Measurements from ENCODE around the gene MTHFD2. TPM values are rescaled to one million over a fixed set of nuclear protein-coding genes. Genes with fewer than 3 reads are reported as not detected.

Gene MTHFD2
- total RNA-seq, 3 donors from 2014 or later (not counting 1 experiment from before 2014, with no cell fraction given): 28.7 to 41.1 (median 40.5) TPM

- Mint-ChIP-seq H3K27ac (no peak overlapping the region), H3K36me3 (no peaks in the 10 kb centered on the region), H3K9me3 (no peaks in the 10 kb centered on the region), H3K4me1 (no peaks in the 10 kb centered on the region), H3K27me3 (ENCODE audit: low read depth in 2 of 2) (peaks cover 0 to 4% of the 10 kb centered on the region in 2 donors), H3K4me3 (no peak overlapping the region)
- H3K27me3 ChIP-seq (ENCODE audit: control insufficient read depth, insufficient read depth, low read length): no peaks in the 10 kb centered on the region
- H3K36me3 ChIP-seq (ENCODE audit: control insufficient read depth, insufficient read depth, low read length): no peaks in the 10 kb centered on the region
- intact Hi-C loops (cut with micrococcal nuclease): no loop called here
- H3K9me3 ChIP-seq (ENCODE audit: control insufficient read depth, insufficient read depth, low read length): no peaks in the 10 kb centered on the region
- no peak overlapping the region for H3K27ac ChIP-seq (ENCODE audit: low read length)
- H3K4me3 ChIP-seq (ENCODE audit: low read length): no peak overlapping the region
- ATAC-seq: no peak
- TF ChIP-seq, protein P1, sequence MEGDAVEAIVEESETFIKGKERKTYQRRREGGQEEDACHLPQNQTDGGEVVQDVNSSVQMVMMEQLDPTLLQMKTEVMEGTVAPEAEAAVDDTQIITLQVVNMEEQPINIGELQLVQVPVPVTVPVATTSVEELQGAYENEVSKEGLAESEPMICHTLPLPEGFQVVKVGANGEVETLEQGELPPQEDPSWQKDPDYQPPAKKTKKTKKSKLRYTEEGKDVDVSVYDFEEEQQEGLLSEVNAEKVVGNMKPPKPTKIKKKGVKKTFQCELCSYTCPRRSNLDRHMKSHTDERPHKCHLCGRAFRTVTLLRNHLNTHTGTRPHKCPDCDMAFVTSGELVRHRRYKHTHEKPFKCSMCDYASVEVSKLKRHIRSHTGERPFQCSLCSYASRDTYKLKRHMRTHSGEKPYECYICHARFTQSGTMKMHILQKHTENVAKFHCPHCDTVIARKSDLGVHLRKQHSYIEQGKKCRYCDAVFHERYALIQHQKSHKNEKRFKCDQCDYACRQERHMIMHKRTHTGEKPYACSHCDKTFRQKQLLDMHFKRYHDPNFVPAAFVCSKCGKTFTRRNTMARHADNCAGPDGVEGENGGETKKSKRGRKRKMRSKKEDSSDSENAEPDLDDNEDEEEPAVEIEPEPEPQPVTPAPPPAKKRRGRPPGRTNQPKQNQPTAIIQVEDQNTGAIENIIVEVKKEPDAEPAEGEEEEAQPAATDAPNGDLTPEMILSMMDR (IDR thresholded peaks at IDR 0.05): no peak
- peaks cover 18% of the 10 kb centered on the region for H3K4me1 ChIP-seq (ENCODE audit: control insufficient read depth, insufficient read depth, low read length)
- WGBS (ENCODE audit: insufficient coverage): 100% methylated on average over 3 of the region's 3 CpGs
- no peak for DNase-seq
Measured at GRCh38 chr2:74188696-74189095, 9.7 kb upstream of the MTHFD2 start.

- H3K4me1 Mint-ChIP-seq: no peaks in the 10 kb centered on the region
- Histone ChIP-seq H3K36me3 (ENCODE audit: control insufficient read depth, insufficient read depth, low read length) (no peaks in the 10 kb centered on the region), H3K27ac (ENCODE audit: low read length) (no peak overlapping the region), H3K4me1 (ENCODE audit: control insufficient read depth, insufficient read depth, low read length) (peaks cover 3% of the 10 kb centered on the region), H3K27me3 (ENCODE audit: control insufficient read depth, insufficient read depth, low read length) (no peaks in the 10 kb centered on the region), H3K9me3 (ENCODE audit: control insufficient read depth, insufficient read depth, low read length) (no peaks in the 10 kb centered on the region), H3K4me3 (ENCODE audit: low read length) (no peak overlapping the region)
- H3K9me3 Mint-ChIP-seq: no peaks in the 10 kb centered on the region
- TF ChIP-seq, protein P1 (IDR thresholded peaks at IDR 0.05): no peak
- H3K4me3 Mint-ChIP-seq: no peak overlapping the region
- DNase-seq (no peak), ATAC-seq (no peak)
- 75% methylated on average over 6 of the region's 6 CpGs for WGBS (ENCODE audit: insufficient coverage)
- H3K36me3 Mint-ChIP-seq: no peaks in the 10 kb centered on the region
- no peak overlapping the region for H3K27ac Mint-ChIP-seq
- intact Hi-C loops (cut with micrococcal nuclease): no loop called here
- peaks cover 0 to 4% of the 10 kb centered on the region in 2 donors for H3K27me3 Mint-ChIP-seq (ENCODE audit: low read depth in 2 of 2)
Measured at GRCh38 chr2:74191596-74192380, 6.6 kb upstream of the MTHFD2 start.

- H3K9me3 Mint-ChIP-seq: no peaks in the 10 kb centered on the region
- no peaks in the 10 kb centered on the region for H3K36me3 Mint-ChIP-seq
- 96% methylated on average over 1 of the region's 1 CpG for WGBS (ENCODE audit: insufficient coverage)
- no peak overlapping the region for H3K4me3 Mint-ChIP-seq
- Histone ChIP-seq H3K4me3 (ENCODE audit: low read length) (no peak overlapping the region), H3K36me3 (ENCODE audit: control insufficient read depth, insufficient read depth, low read length) (no peaks in the 10 kb centered on the region), H3K27ac (ENCODE audit: low read length) (no peak overlapping the region), H3K4me1 (ENCODE audit: control insufficient read depth, insufficient read depth, low read length) (peaks cover 12% of the 10 kb centered on the region), H3K9me3 (ENCODE audit: control insufficient read depth, insufficient read depth, low read length) (no peaks in the 10 kb centered on the region), H3K27me3 (ENCODE audit: control insufficient read depth, insufficient read depth, low read length) (no peaks in the 10 kb centered on the region)
- H3K27ac Mint-ChIP-seq: no peak overlapping the region
- H3K27me3 Mint-ChIP-seq (ENCODE audit: low read depth in 2 of 2): peaks cover 0 to 4% of the 10 kb centered on the region in 2 donors
- intact Hi-C loops (cut with micrococcal nuclease): no loop called here
- DNase-seq (no peak), ATAC-seq (no peak)
- TF ChIP-seq, protein P1 (IDR thresholded peaks at IDR 0.05): no peak
- peaks cover 19 to 20% of the 10 kb centered on the region in 2 donors for H3K4me1 Mint-ChIP-seq
Measured at GRCh38 chr2:74194799-74195198, 3.6 kb upstream of the MTHFD2 start.

- Mint-ChIP-seq H3K4me3 (no peak overlapping the region), H3K27me3 (ENCODE audit: low read depth in 2 of 2) (no peaks in the 10 kb centered on the region)
- no peak overlapping the region for H3K27ac ChIP-seq (ENCODE audit: low read length)
Measured at GRCh38 chr2:74197049-74197448, 1.4 kb upstream of the MTHFD2 start.

More at GRCh38 chr2:74197049-74197448, 1.4 kb upstream of the MTHFD2 start:
- DNase-seq: no peak
- Histone ChIP-seq H3K9me3 (ENCODE audit: control insufficient read depth, insufficient read depth, low read length) (no peaks in the 10 kb centered on the region), H3K27me3 (ENCODE audit: control insufficient read depth, insufficient read depth, low read length) (no peaks in the 10 kb centered on the region), H3K4me3 (ENCODE audit: low read length) (no peak overlapping the region), H3K36me3 (ENCODE audit: control insufficient read depth, insufficient read depth, low read length) (no peaks in the 10 kb centered on the region), H3K4me1 (ENCODE audit: control insufficient read depth, insufficient read depth, low read length) (peaks cover 15% of the 10 kb centered on the region)
- WGBS (ENCODE audit: insufficient coverage): 80% methylated on average over 3 of the region's 4 CpGs
- Mint-ChIP-seq H3K36me3 (no peaks in the 10 kb centered on the region), H3K27ac (no peak overlapping the region), H3K9me3 (no peaks in the 10 kb centered on the region), H3K4me1 (peaks cover 30% of the 10 kb centered on the region in 2 donors)
- intact Hi-C loops (cut with micrococcal nuclease): no loop called here
- ATAC-seq: no peak
- TF ChIP-seq, protein P1 (IDR thresholded peaks at IDR 0.05): no peak

Measured in natural killer cell (primary cell).